ENCODE data around the gene HNRNPUL2. TPM values are rescaled to one million over a fixed set of nuclear protein-coding genes. Genes with fewer than 3 reads are reported as not detected.

Gene HNRNPUL2
- total and polyA plus RNA-seq, 9 of the 15 experiments (the other 6 are each of a cell fraction or from before 2014, with no cell fraction given): 0.89 to 44.3 (median 15.2) TPM

DNA sequence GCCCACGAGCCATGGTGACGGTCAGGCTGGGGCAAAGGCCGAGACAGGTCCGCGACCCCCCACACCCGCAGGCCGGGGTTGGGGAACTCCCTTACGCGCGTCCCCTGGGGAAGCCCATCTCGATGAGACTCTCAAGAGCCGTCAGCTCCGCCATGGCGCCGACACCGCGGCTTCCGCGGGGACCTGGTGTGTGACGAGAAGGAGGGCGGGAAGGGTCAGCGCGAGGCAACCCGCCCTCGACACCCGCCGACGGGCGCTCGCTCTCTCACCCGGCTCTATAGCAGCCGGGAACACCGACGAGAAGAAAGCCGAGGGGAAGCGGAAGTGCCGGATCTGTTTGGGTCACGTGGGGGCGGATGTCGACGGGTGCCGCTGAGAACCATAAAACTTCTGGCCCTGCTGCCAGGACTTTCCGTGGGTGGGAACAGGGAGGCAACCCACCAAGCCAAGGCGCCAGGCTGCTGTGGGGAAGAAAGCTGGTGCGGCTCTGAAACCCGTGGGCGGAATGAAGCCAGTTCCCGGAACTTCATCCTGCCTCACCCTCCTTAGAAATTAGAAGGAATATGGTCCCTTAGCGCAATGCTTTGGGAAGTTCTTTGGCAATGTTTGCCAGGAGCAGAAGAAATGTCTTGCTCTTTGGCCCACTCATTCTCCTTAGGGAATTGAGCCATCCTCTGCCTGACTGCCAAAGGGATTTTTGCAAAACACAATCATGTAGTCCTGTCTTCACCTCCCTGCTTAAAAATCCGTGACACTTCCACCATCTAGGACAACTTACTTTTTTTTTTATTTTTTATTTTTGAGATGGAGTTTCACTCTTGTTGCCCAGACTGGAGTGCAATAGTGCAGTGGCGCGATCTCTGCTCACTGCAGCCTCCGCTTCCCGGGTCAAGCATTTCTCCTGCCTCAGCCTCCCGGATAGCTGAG is 48.2 kb downstream of the HNRNPUL2 start, which contains the start of gene UBXN1:
UBXN1 (minus strand) TSS at position 304 of the 927 bp plus-strand sequence; CDS start at position 154, 150 bp downstream.
- BruUV-seq (replicated peaks): TSS peak; percentile 54
- DNase-seq (ENCODE audit: extremely low read depth in 1 of 4, low spot score in 3 of 4) (peak; percentile 86 to 94 (median 88)), ATAC-seq (peak; percentile 85), FAIRE-seq (peak; percentile 82)
- Histone ChIP-seq H4K20me1 (replicated peaks; ENCODE audit: control insufficient read depth, insufficient read depth, low read length) (no peaks in the 10 kb centered on the region), H3K9me1 (ENCODE audit: control insufficient read depth, insufficient read depth, low read length) (no peaks in the 10 kb centered on the region), H3K4me3 (peak within 1 kb of the TSS; percentile 81), H3K27ac (ENCODE audit: extremely low read depth, low read depth, low read length) (peak within 1 kb of the TSS; percentile 80), H3K9me3 (replicated peaks; ENCODE audit: control insufficient read depth, insufficient read depth, low read depth, low read length) (no peaks in the 10 kb centered on the region), H2AFZ (ENCODE audit: low read depth, low read length) (peak within 1 kb of the TSS; percentile 99), H3K79me2 (ENCODE audit: control insufficient read depth, insufficient read depth, low read length) (peaks cover 39% of the 10 kb centered on the region), H3K36me3 (ENCODE audit: control insufficient read depth, insufficient read depth, low read length) (peaks cover 37% of the 10 kb centered on the region), H3K9ac (ENCODE audit: insufficient read depth in 1 of 2, low read depth in 2 of 2, low read length in 2 of 2) (peak within 1 kb of the TSS; percentile 85 to 99), H3K4me2 (ENCODE audit: insufficient read depth, low read length) (peak within 1 kb of the TSS; percentile 83), H3K27me3 (ENCODE audit: control insufficient read depth in 2 of 2, insufficient read depth in 2 of 2, low read length in 2 of 2) (no peaks in the 10 kb centered on the region), H3K4me1 (replicated peaks in 1 of 2; ENCODE audit: control insufficient read depth in 2 of 2, insufficient read depth in 2 of 2, low read length in 2 of 2) (peaks cover 25 to 43% of the 10 kb centered on the region in 2 experiments; a peak in 4 of 5 replicates)
- ChIA-PET POLR2A (interaction anchor here (0.6 to 2.9 kb wide), 9 partner anchors 11 to 162 kb away, joined by 3 to 27 read pairs (median 3); partner anchors contain the start of genes BSCL2, C11orf98, CSKMT and EEF1G), CTCF (ENCODE audit: low intra/inter-chr PET ratio) (no interaction called here)
- intact Hi-C loops (cut with micrococcal nuclease): no loop called here
- WGBS (ENCODE audit: insufficient coverage, low coverage, missing lambda C conversion rate): 7% methylated on average over 55 of the region's 55 CpGs
- in situ Hi-C loops (cut with MboI): no loop called here
- TF ChIP-seq, protein P1, sequence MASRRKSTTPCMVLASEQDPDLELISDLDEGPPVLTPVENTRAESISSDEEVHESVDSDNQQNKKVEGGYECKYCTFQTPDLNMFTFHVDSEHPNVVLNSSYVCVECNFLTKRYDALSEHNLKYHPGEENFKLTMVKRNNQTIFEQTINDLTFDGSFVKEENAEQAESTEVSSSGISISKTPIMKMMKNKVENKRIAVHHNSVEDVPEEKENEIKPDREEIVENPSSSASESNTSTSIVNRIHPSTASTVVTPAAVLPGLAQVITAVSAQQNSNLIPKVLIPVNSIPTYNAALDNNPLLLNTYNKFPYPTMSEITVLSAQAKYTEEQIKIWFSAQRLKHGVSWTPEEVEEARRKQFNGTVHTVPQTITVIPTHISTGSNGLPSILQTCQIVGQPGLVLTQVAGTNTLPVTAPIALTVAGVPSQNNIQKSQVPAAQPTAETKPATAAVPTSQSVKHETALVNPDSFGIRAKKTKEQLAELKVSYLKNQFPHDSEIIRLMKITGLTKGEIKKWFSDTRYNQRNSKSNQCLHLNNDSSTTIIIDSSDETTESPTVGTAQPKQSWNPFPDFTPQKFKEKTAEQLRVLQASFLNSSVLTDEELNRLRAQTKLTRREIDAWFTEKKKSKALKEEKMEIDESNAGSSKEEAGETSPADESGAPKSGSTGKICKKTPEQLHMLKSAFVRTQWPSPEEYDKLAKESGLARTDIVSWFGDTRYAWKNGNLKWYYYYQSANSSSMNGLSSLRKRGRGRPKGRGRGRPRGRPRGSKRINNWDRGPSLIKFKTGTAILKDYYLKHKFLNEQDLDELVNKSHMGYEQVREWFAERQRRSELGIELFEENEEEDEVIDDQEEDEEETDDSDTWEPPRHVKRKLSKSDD (conservative IDR thresholded peaks at IDR 0.05; ENCODE audit: low read length): no peak
- TF ChIP-seq, protein P2, sequence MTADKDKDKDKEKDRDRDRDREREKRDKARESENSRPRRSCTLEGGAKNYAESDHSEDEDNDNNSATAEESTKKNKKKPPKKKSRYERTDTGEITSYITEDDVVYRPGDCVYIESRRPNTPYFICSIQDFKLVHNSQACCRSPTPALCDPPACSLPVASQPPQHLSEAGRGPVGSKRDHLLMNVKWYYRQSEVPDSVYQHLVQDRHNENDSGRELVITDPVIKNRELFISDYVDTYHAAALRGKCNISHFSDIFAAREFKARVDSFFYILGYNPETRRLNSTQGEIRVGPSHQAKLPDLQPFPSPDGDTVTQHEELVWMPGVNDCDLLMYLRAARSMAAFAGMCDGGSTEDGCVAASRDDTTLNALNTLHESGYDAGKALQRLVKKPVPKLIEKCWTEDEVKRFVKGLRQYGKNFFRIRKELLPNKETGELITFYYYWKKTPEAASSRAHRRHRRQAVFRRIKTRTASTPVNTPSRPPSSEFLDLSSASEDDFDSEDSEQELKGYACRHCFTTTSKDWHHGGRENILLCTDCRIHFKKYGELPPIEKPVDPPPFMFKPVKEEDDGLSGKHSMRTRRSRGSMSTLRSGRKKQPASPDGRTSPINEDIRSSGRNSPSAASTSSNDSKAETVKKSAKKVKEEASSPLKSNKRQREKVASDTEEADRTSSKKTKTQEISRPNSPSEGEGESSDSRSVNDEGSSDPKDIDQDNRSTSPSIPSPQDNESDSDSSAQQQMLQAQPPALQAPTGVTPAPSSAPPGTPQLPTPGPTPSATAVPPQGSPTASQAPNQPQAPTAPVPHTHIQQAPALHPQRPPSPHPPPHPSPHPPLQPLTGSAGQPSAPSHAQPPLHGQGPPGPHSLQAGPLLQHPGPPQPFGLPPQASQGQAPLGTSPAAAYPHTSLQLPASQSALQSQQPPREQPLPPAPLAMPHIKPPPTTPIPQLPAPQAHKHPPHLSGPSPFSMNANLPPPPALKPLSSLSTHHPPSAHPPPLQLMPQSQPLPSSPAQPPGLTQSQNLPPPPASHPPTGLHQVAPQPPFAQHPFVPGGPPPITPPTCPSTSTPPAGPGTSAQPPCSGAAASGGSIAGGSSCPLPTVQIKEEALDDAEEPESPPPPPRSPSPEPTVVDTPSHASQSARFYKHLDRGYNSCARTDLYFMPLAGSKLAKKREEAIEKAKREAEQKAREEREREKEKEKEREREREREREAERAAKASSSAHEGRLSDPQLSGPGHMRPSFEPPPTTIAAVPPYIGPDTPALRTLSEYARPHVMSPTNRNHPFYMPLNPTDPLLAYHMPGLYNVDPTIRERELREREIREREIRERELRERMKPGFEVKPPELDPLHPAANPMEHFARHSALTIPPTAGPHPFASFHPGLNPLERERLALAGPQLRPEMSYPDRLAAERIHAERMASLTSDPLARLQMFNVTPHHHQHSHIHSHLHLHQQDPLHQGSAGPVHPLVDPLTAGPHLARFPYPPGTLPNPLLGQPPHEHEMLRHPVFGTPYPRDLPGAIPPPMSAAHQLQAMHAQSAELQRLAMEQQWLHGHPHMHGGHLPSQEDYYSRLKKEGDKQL (CRISPR knock-in tag; IDR thresholded peaks at IDR 0.05; ENCODE audit: borderline replicate concordance): no peak
- TF ChIP-seq ATF7 (IDR thresholded peaks at IDR 0.05): no peak; the same call in 1 of the 2 replicates
- peak; percentile 80 for TF ChIP-seq PHF8 (IDR thresholded peaks at IDR 0.05; ENCODE audit: borderline replicate concordance, low read length)
- TF ChIP-seq, protein P3, sequence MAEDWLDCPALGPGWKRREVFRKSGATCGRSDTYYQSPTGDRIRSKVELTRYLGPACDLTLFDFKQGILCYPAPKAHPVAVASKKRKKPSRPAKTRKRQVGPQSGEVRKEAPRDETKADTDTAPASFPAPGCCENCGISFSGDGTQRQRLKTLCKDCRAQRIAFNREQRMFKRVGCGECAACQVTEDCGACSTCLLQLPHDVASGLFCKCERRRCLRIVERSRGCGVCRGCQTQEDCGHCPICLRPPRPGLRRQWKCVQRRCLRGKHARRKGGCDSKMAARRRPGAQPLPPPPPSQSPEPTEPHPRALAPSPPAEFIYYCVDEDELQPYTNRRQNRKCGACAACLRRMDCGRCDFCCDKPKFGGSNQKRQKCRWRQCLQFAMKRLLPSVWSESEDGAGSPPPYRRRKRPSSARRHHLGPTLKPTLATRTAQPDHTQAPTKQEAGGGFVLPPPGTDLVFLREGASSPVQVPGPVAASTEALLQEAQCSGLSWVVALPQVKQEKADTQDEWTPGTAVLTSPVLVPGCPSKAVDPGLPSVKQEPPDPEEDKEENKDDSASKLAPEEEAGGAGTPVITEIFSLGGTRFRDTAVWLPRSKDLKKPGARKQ (CRISPR knock-in tag; IDR thresholded peaks at IDR 0.05): no peak
- no peak for TF ChIP-seq ZNF24 (IDR thresholded peaks at IDR 0.05)
- TF ChIP-seq RFX7 (CRISPR knock-in tag; IDR thresholded peaks at IDR 0.05): no peak
- TF ChIP-seq ARID1B (IDR thresholded peaks at IDR 0.05): no peak; the same call in 1 of the 2 replicates
- no peak for TF ChIP-seq GTF2F1 (IDR thresholded peaks at IDR 0.05; ENCODE audit: low read depth, low read length)
- TF ChIP-seq MYC (IDR thresholded peaks at IDR 0.05; ENCODE audit: low read depth, low read length): peak; percentile 79
- TF ChIP-seq MYC (CRISPR knock-in tag; IDR thresholded peaks at IDR 0.05; ENCODE audit: borderline replicate concordance, low read depth): 0 out of 2 replicates have a peak, but pooled peaks have one; percentile 26
